Tibial artery (tissue), 4 donors: ENCODE results near the gene LBHD2.
"Not testable (repeated sequence)": the region's sequence is repeated elsewhere in the genome, so short reads cannot be mapped to it uniquely, and the experiment has no call there.

Experiments used
- DNase-seq, 2 donors: peaks; one replicate each; pipeline ENCODE4 v3.0.0-alpha.2; 2019
- H3K27ac ChIP-seq, 2 donors: fragments of 200-600 bp; sonication (generic) in 1 of 2; 1 replicate in 1 of 2; 2 replicates in 1 of 2; pipeline ENCODE4 v1.5.1; 2018 to 2019; ENCODE audit warnings: mild to moderate bottlenecking in 1 of 2
- H3K27me3 ChIP-seq, 2 donors: fragments of 200-600 bp; sonication (generic) in 1 of 2; one replicate each; pipeline versions ENCODE4 v1.5.1 to v1.6.0; 2016 to 2019
- H3K36me3 ChIP-seq, 3 donors: fragments of 200-600 bp; sonication (generic) in 2 of 3; one replicate each; pipeline ENCODE4 v1.5.1; 2016 to 2019; ENCODE audit warnings: mild to moderate bottlenecking in 2 of 3
- H3K4me1 ChIP-seq, 4 donors: fragments of 200-600 bp; sonication (generic) in 2 of 4; 1 replicate in 3 of 4; 2 replicates in 1 of 4; pipeline ENCODE4 v1.5.1; 2016 to 2019
- H3K4me3 ChIP-seq, 2 donors: fragments of 200-600 bp; sonication (generic) in 1 of 2; 1 replicate in 1 of 2; 2 replicates in 1 of 2; pipeline ENCODE4 v1.5.1; 2018 to 2019; ENCODE audit warnings: mild to moderate bottlenecking in 2 of 2
- H3K9me3 ChIP-seq, 3 donors: fragments of 200-600 bp; sonication (generic) in 1 of 3; one replicate each; pipeline ENCODE4 v1.5.1; 2016 to 2019
- intact Hi-C: fragments of 100-400 bp; cut with DNase I; formaldehyde crosslinking; loops from one replicate; pipeline ENCODE4 v1.15.0; 2023; ENCODE audit warnings: low total_unique reads
- TF ChIP-seq, protein P1 (sequence below), 2 experiments: fragments of 200-600 bp in 1 of 2; fragments of 450-650 bp in 1 of 2; IDR thresholded peaks; one replicate each; pipeline ENCODE4 v1.5.1; 2017 to 2019; ENCODE audit warnings: antibody characterized with exemption in 2 of 2, mild to moderate bottlenecking in 1 of 2, moderate library complexity in 1 of 2

Gene LBHD2

DNA sequence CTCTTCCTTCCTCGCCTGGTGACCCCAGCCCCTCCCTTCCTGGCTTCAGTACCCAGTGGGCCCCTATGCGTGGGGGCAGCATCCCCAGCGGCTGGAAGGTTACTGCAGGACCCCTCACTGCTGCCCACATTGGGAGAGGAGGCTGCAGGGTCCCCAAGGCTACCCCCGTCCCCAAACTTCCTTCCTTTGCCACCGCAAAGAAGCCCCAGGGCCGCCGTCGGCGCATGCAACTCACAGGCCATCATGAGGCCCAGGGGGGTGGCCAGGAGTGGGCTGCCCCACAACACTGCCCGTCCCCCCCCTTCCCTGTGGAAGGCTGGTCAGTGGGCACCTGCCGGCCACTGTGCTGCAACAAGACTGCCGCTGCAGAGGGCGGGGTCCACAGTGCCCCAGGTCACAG is 29.8 kb downstream of the LBHD2 start:
- H3K27me3 ChIP-seq: peaks cover 0 to 44% of the 10 kb centered on the region in 2 donors
- H3K4me3 ChIP-seq: no peak overlapping the region
- no peaks in the 10 kb centered on the region for H3K9me3 ChIP-seq
- TF ChIP-seq, protein P1, sequence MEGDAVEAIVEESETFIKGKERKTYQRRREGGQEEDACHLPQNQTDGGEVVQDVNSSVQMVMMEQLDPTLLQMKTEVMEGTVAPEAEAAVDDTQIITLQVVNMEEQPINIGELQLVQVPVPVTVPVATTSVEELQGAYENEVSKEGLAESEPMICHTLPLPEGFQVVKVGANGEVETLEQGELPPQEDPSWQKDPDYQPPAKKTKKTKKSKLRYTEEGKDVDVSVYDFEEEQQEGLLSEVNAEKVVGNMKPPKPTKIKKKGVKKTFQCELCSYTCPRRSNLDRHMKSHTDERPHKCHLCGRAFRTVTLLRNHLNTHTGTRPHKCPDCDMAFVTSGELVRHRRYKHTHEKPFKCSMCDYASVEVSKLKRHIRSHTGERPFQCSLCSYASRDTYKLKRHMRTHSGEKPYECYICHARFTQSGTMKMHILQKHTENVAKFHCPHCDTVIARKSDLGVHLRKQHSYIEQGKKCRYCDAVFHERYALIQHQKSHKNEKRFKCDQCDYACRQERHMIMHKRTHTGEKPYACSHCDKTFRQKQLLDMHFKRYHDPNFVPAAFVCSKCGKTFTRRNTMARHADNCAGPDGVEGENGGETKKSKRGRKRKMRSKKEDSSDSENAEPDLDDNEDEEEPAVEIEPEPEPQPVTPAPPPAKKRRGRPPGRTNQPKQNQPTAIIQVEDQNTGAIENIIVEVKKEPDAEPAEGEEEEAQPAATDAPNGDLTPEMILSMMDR (IDR thresholded peaks at IDR 0.05): no peak
- DNase-seq: no peak
- intact Hi-C loops: no loop called here
- H3K27ac ChIP-seq: no peak overlapping the region
- peaks cover 0 to 34% (median 23%) of the 10 kb centered on the region in 4 donors for H3K4me1 ChIP-seq
- no peaks in the 10 kb centered on the region for H3K36me3 ChIP-seq

DNA sequence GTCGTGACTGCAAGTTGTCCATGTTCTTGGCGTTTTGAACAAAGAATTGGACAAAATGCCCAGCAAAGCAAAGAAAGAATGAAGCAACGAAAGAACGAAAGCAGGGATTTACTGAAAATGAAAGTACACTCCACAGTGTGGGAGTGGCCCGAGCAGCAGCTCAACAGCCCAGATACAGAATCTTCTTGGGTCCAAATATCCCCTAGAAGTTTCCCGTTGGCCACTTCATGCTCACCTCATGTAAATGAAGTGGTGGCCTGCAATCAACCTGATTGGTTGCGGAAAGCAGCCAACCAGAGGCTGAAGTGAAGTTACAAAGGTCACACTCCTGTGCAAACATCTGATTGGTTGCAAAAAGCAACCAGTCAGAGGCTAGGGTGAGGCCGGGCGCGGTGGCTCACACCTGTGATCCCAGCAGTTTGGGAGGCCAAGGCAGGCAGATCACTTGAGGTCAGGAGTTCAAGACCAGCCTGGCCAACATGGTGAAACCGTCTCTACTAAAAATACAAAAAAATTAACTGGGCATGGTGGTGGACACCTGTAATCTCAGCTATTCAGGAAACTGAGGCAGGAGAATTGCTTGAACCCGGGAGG is 31.2 kb downstream of the LBHD2 start:
- peaks cover 0 to 28% (median 19%) of the 10 kb centered on the region in 4 donors for H3K4me1 ChIP-seq
- intact Hi-C loops, H3K36me3 ChIP-seq, H3K9me3 ChIP-seq, H3K27ac ChIP-seq, DNase-seq: not testable (repeated sequence)
- peaks cover 0 to 39% of the 10 kb centered on the region in 2 donors for H3K27me3 ChIP-seq
- peak overlapping the region; percentile 10 to 16 for H3K4me3 ChIP-seq

DNA sequence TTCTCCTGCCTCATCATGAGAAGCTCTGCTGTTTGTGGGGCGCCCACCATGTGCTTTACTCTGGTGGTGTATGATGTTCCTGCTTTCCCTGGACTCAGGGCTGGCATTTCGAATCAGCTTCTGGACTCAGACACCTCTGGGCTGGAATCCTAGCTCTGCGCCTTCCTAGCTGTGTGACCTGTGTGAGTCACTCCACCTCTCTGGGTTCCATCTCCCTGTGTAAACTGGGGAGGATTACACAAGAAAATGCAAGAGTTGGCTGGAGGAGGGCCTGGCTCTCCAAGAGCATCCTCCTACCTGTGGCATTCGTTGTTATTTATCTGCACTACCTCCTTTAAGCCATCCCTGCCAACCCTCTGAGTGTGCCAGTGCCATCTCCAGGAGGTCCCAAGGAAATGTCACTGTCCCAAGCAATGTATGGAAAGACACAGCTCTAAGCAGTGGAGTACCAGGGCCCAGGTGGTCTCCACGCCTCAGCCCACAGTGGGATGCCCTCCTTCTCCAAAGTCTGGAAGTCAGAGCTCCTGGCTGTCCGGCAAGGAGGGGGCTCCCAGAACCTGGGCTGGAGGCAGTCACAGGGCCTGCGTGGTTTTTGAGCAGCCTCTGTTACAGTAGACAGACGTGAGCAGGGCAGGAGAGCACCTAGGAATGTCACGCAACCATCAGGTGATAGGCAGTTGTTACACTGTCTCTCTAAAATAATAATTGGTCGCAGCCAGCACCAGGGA is 32.0 kb downstream of the LBHD2 start:
- no peak for DNase-seq
- intact Hi-C loops: no loop called here
- H3K9me3 ChIP-seq: no peaks in the 10 kb centered on the region
- TF ChIP-seq, protein P1 (IDR thresholded peaks at IDR 0.05): no peak
- H3K36me3 ChIP-seq: no peaks in the 10 kb centered on the region
- H3K27me3 ChIP-seq: peaks cover 0 to 31% of the 10 kb centered on the region in 2 donors
- H3K27ac ChIP-seq: no peak overlapping the region
- H3K4me3 ChIP-seq: no peak overlapping the region
- H3K4me1 ChIP-seq: peaks cover 0 to 21% (median 11%) of the 10 kb centered on the region in 4 donors

DNA sequence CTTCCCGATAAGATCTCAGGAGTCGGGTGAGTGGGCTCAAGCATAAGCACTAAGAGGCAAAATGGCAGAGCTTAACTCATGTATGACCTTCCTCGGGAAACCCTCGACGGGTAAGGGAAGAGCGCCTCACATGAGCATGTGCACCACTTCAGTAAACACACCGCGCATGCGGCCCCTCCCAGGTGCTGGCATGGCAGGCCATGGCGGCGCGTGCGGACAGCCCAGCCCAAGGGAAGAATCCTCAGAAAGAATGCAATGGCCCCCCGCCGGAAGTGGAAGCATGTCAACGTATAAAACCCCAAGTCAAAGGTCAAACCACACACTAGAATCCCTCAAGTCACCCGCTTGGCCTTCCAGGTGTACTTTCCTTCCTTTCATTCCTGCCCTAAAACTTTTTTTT is 32.6 kb downstream of the LBHD2 start:
- TF ChIP-seq, protein P1 (IDR thresholded peaks at IDR 0.05): no peak
- Histone ChIP-seq H3K4me3 (no peak overlapping the region), H3K9me3 (no peaks in the 10 kb centered on the region), H3K27me3 (peaks cover 0 to 30% of the 10 kb centered on the region in 2 donors), H3K36me3 (no peaks in the 10 kb centered on the region), H3K4me1 (peaks cover 0 to 23% (median 9%) of the 10 kb centered on the region in 4 donors), H3K27ac (no peak overlapping the region)
- no peak for DNase-seq
- intact Hi-C loops: no loop called here

DNA sequence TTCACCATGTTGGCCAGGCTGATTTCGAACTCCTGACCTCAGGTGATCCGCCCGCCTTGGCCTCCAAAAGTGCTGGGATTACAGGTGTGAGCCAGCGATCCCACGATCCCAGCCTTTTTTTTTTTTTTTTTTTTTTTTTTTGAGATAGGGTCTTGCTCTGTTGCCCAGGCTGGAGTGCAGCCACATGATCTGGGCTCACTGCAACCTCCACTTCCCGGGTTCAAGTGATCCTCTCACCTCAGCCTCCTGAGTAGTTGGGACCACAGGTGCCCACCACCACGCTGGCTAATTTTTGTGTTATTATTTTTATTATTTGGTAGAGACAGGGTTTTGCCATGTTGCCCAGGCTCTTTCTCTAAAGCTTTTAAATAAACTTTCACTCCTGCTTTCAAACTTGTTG is 33.5 kb downstream of the LBHD2 start:
- H3K4me3 ChIP-seq, H3K36me3 ChIP-seq, DNase-seq, H3K27ac ChIP-seq, H3K9me3 ChIP-seq, intact Hi-C loops: not testable (repeated sequence)
- peaks cover 0 to 32% (median 17%) of the 10 kb centered on the region in 4 donors for H3K4me1 ChIP-seq
- H3K27me3 ChIP-seq: peaks cover 0 to 30% of the 10 kb centered on the region in 2 donors

DNA sequence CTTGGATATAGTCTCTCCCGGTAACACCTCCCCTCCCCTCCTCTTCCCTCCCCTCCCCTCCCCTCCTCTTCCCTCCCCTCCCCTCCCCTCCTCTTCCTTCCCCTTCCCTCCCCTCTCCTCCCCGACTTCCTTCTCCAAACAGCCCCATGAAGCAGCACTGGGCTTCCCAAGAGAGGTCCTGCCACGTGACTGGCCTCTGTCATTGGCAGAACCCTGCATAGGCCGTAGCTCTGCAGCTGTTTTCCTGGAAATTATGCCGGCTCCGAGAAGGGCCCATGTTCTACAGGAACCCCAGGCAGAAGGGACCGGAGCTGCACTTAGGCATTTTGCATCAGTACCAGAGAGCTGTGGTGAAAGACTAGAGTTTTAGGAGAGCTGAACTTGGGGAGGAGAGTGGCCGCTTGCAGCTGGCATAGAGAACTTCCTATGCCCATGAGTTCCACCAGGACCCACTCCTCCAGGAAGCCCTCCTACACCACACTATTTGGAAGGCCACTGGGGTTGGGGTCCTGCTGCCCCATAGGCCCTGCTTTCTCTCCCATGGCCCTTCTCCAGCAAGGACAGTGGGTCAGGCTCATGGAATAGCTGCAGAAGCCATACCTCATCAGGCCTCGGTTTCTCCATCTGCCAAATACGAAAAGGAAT is 34.1 kb downstream of the LBHD2 start:
- TF ChIP-seq, protein P1 (IDR thresholded peaks at IDR 0.05): no peak
- intact Hi-C loops: no loop called here
- Histone ChIP-seq H3K27ac (peak overlapping the region in 1 of 2 donors; percentile 30), H3K27me3 (peaks cover 0 to 30% of the 10 kb centered on the region in 2 donors), H3K4me3 (no peak overlapping the region), H3K9me3 (no peaks in the 10 kb centered on the region), H3K36me3 (no peaks in the 10 kb centered on the region), H3K4me1 (peaks cover 0 to 38% (median 23%) of the 10 kb centered on the region in 4 donors)
- DNase-seq: peak; percentile 84 to 87
